Neural progenitor cell (in vitro differentiated cells): ENCODE data around the gene TSPAN3. TPM values are rescaled to one million over a fixed set of nuclear protein-coding genes. Genes with fewer than 3 reads are reported as not detected.

Experiments used
- DNase-seq: peaks from one replicate; pipeline ENCODE4 v3.0.0-alpha.2; 2016; ENCODE audit warnings: low spot score
- H2AFZ ChIP-seq: fragments of 200-600 bp; sonication (generic); replicated peaks from 2 replicates; pipeline ENCODE4 v1.6.1; 2016; ENCODE audit warnings: antibody characterized with exemption
- H3F3A ChIP-seq: fragments of 200-600 bp; sonication (generic); 2 replicates; pipeline ENCODE4 v1.6.1; 2016; ENCODE audit warnings: antibody characterized with exemption, low read depth
- H3K27ac ChIP-seq: fragments of 200-600 bp; sonication (generic); 2 replicates; pipeline ENCODE4 v1.5.1; 2016; ENCODE audit warnings: mild to moderate bottlenecking
- H3K27me3 ChIP-seq: fragments of 200-600 bp; sonication (generic); 2 replicates; pipeline ENCODE4 v1.6.1; 2016; ENCODE audit warnings: mild to moderate bottlenecking, moderate library complexity
- H3K36me3 ChIP-seq: fragments of 200-600 bp; sonication (generic); 2 replicates; pipeline ENCODE4 v1.5.1; 2016
- H3K4me1 ChIP-seq: fragments of 200-600 bp; sonication (generic); 2 replicates; pipeline ENCODE4 v1.6.1; 2016; ENCODE audit warnings: mixed run types
- H3K4me2 ChIP-seq: fragments of 200-600 bp; sonication (generic); 2 replicates; pipeline ENCODE4 v1.6.1; 2016
- H3K4me3 ChIP-seq: fragments of 200-600 bp; sonication (generic); 2 replicates; pipeline ENCODE4 v1.5.1; 2016
- H3K79me2 ChIP-seq: fragments of 200-600 bp; sonication (generic); 2 replicates; pipeline ENCODE4 v1.6.1; 2016; ENCODE audit warnings: low read depth
- H3K9ac ChIP-seq: fragments of 200-600 bp; sonication (generic); 2 replicates; pipeline ENCODE4 v1.6.1; 2016
- H3K9me3 ChIP-seq: fragments of 200-600 bp; sonication (generic); 2 replicates; pipeline ENCODE4 v1.5.1; 2016; ENCODE audit warnings: low read depth
- H4K20me1 ChIP-seq: fragments of 200-600 bp; sonication (generic); 2 replicates; pipeline ENCODE4 v1.6.1; 2016; ENCODE audit warnings: low read depth
- H3K27ac Mint-ChIP-seq: 3 replicates; pipeline ENCODE4 v1.8.0; 2021; ENCODE audit warnings: mixed read lengths
- H3K27me3 Mint-ChIP-seq: 2 replicates; pipeline ENCODE4 v1.8.0; 2022; ENCODE audit warnings: low read depth, mild to moderate bottlenecking, inconsistent platforms, moderate library complexity, mixed read lengths; ENCODE audit not compliant: insufficient read depth
- H3K36me3 Mint-ChIP-seq: 3 replicates; pipeline ENCODE4 v1.8.0; 2021; ENCODE audit warnings: mixed read lengths
- H3K4me1 Mint-ChIP-seq: 3 replicates; pipeline ENCODE4 v1.8.0; 2021; ENCODE audit warnings: mixed read lengths
- H3K4me3 Mint-ChIP-seq: 3 replicates; pipeline ENCODE4 v1.8.0; 2021; ENCODE audit warnings: mild to moderate bottlenecking, moderate library complexity, mixed read lengths
- H3K9me3 Mint-ChIP-seq: 3 replicates; pipeline ENCODE4 v1.8.0; 2020; ENCODE audit warnings: mixed read lengths
- CTCF ChIP-seq: fragments of 200-600 bp; sonication (generic); IDR thresholded peaks from 2 replicates; pipeline ENCODE4 v1.5.1; 2017; ENCODE audit warnings: antibody characterized with exemption, mild to moderate bottlenecking
- EZH2 ChIP-seq: fragments of 200-600 bp; sonication (generic); IDR thresholded peaks from 2 replicates; pipeline ENCODE4 v1.6.1; 2017; ENCODE audit warnings: antibody characterized with exemption, mild to moderate bottlenecking, moderate library complexity
- EZH2phosphoT487 ChIP-seq: fragments of 200-600 bp; sonication (generic); IDR thresholded peaks from 2 replicates; pipeline ENCODE4 v1.6.1; 2017; ENCODE audit warnings: antibody characterized with exemption
- total RNA-seq: library from RNA; depleted of rRNA; stranded (reverse); fragments of >200 nt; gene quantifications from 2 replicates; pipeline ENCODE4 v1.2.3, GENCODE V29; 2015; ENCODE audit warnings: low replicate concordance

The TSPAN3 gene
- total RNA-seq, 1 donor from 2014 or later = 474 TPM

GRCh38 chr15:77001966-77002365 lies 68.9 kb downstream of the TSPAN3 start:
- Histone ChIP-seq H3K27me3 (no peaks in the 10 kb centered on the region), H3K9me3 (no peaks in the 10 kb centered on the region), H3K4me2 (no peak overlapping the region), H4K20me1 (no peaks in the 10 kb centered on the region), H3K9ac (no peak overlapping the region), H3K4me3 (no peak overlapping the region), H3F3A (no peaks in the 10 kb centered on the region), H3K79me2 (no peaks in the 10 kb centered on the region), H3K27ac (no peak overlapping the region), H2AFZ (no peak overlapping the region), H3K36me3 (no peaks in the 10 kb centered on the region), H3K4me1 (no peaks in the 10 kb centered on the region)
- Mint-ChIP-seq H3K36me3 (no peaks in the 10 kb centered on the region), H3K27ac (no peak overlapping the region), H3K27me3 (peaks cover 2% of the 10 kb centered on the region), H3K4me1 (peaks cover 16% of the 10 kb centered on the region), H3K9me3 (no peaks in the 10 kb centered on the region), H3K4me3 (no peak overlapping the region)
- DNase-seq = no peak
- TF ChIP-seq EZH2phosphoT487 (no peak), EZH2 (no peak), CTCF (no peak)

GRCh38 chr15:77001351-77001750 lies 69.6 kb downstream of the TSPAN3 start:
- Mint-ChIP-seq H3K4me1 (peaks cover 16% of the 10 kb centered on the region), H3K27ac (no peak overlapping the region), H3K9me3 (no peaks in the 10 kb centered on the region), H3K36me3 (no peaks in the 10 kb centered on the region), H3K27me3 (peaks cover 2% of the 10 kb centered on the region), H3K4me3 (no peak overlapping the region)
- H3K9ac ChIP-seq = no peak overlapping the region
- H3K4me3 ChIP-seq = no peak overlapping the region
- no peaks in the 10 kb centered on the region for H3K4me1 ChIP-seq
- H3F3A ChIP-seq = no peaks in the 10 kb centered on the region
- no peak for TF ChIP-seq EZH2phosphoT487
- no peaks in the 10 kb centered on the region for H3K27me3 ChIP-seq
- H2AFZ ChIP-seq = peak overlapping the region; percentile 34
- no peak overlapping the region for H3K27ac ChIP-seq
- H4K20me1 ChIP-seq = no peaks in the 10 kb centered on the region
- DNase-seq = no peak
- no peaks in the 10 kb centered on the region for H3K9me3 ChIP-seq
- H3K36me3 ChIP-seq = no peaks in the 10 kb centered on the region
- no peaks in the 10 kb centered on the region for H3K79me2 ChIP-seq
- no peak overlapping the region for H3K4me2 ChIP-seq

- Histone ChIP-seq H3K4me1 (no peaks in the 10 kb centered on the region), H3K4me3 (no peak overlapping the region), H3K27me3 (no peaks in the 10 kb centered on the region), H3K9me3 (no peaks in the 10 kb centered on the region), H3F3A (no peaks in the 10 kb centered on the region), H3K27ac (no peak overlapping the region), H4K20me1 (no peaks in the 10 kb centered on the region), H3K4me2 (no peak overlapping the region), H3K36me3 (no peaks in the 10 kb centered on the region), H2AFZ (no peak overlapping the region), H3K9ac (no peak overlapping the region), H3K79me2 (no peaks in the 10 kb centered on the region)
- H3K27me3 Mint-ChIP-seq = peaks cover 2% of the 10 kb centered on the region
- no peaks in the 10 kb centered on the region for H3K9me3 Mint-ChIP-seq
- no peaks in the 10 kb centered on the region for H3K36me3 Mint-ChIP-seq
- peaks cover 16% of the 10 kb centered on the region for H3K4me1 Mint-ChIP-seq
- no peak overlapping the region for H3K27ac Mint-ChIP-seq
- H3K4me3 Mint-ChIP-seq = no peak overlapping the region
- no peak for DNase-seq
- TF ChIP-seq CTCF (no peak), EZH2phosphoT487 (no peak)
These were observed 70.9 kb downstream of the TSPAN3 start for GRCh38 chr15:76999996-77000395.

GRCh38 chr15:76998663-76999285 lies 72.1 kb downstream of the TSPAN3 start:
- Histone ChIP-seq H3K9ac (no peak overlapping the region), H3K79me2 (no peaks in the 10 kb centered on the region), H3K9me3 (no peaks in the 10 kb centered on the region), H3K36me3 (no peaks in the 10 kb centered on the region), H3K4me2 (no peak overlapping the region), H3K4me1 (no peaks in the 10 kb centered on the region), H2AFZ (no peak overlapping the region), H4K20me1 (no peaks in the 10 kb centered on the region), H3F3A (no peaks in the 10 kb centered on the region), H3K4me3 (no peak overlapping the region), H3K27ac (no peak overlapping the region), H3K27me3 (no peaks in the 10 kb centered on the region)
- H3K9me3 Mint-ChIP-seq = no peaks in the 10 kb centered on the region
- H3K27me3 Mint-ChIP-seq = peaks cover 2% of the 10 kb centered on the region
- no peak overlapping the region for H3K27ac Mint-ChIP-seq
- TF ChIP-seq EZH2phosphoT487 (no peak), EZH2 (no peak), CTCF (no peak)
- no peaks in the 10 kb centered on the region for H3K36me3 Mint-ChIP-seq
- H3K4me3 Mint-ChIP-seq = no peak overlapping the region
- H3K4me1 Mint-ChIP-seq = peaks cover 16% of the 10 kb centered on the region
- no peak for DNase-seq
